SU-DHL-6 (cell line): ENCODE measurements around the gene SCARB2.

Source experiments
- H2AFZ ChIP-seq: fragments of 200-600 bp; sonication (generic); 2 replicates; pipeline ENCODE4 v1.6.1; 2014; ENCODE audit warnings: low read depth, mild to moderate bottlenecking, moderate library complexity, mixed read lengths, antibody characterized with exemption, low read length; ENCODE audit not compliant: severe bottlenecking
- H3F3A ChIP-seq: fragments of 200-600 bp; shearing (Covaris generic); 2 replicates; pipeline ENCODE4 v1.6.0; 2016; ENCODE audit warnings: antibody characterized with exemption, mild to moderate bottlenecking; ENCODE audit not compliant: insufficient read depth
- H3K27ac ChIP-seq: fragments of 200-600 bp; sonication (generic); 2 replicates; pipeline ENCODE4 v1.5.1; 2016; ENCODE audit warnings: low read depth, mild to moderate bottlenecking, low read length, moderate library complexity, mixed read lengths
- H3K27me3 ChIP-seq: fragments of 200-600 bp; sonication (generic), shearing (Covaris generic); 2 replicates; pipeline ENCODE4 v1.6.0; 2014; ENCODE audit warnings: mild to moderate bottlenecking, low read length
- H3K36me3 ChIP-seq: fragments of 200-600 bp; sonication (generic); 2 replicates; pipeline ENCODE4 v1.6.1; 2014; ENCODE audit warnings: mild to moderate bottlenecking, low read length, mixed read lengths
- H3K4me2 ChIP-seq: fragments of 300-600, 200-600 bp; shearing (Covaris generic), sonication (generic); 2 replicates; pipeline ENCODE4 v1.6.0; 2014; ENCODE audit warnings: low read length, low read depth, mild to moderate bottlenecking; ENCODE audit not compliant: poor library complexity, severe bottlenecking
- H3K4me3 ChIP-seq: fragments of 200-600 bp; sonication (generic); 2 replicates; pipeline ENCODE4 v1.5.1; 2014; ENCODE audit warnings: antibody characterized with exemption, low read length, mild to moderate bottlenecking, mixed read lengths; ENCODE audit not compliant: insufficient read depth, poor library complexity, severe bottlenecking
- H3K79me2 ChIP-seq: fragments of 200-600 bp; sonication (generic); 2 replicates; pipeline ENCODE4 v1.6.1; 2014; ENCODE audit warnings: mild to moderate bottlenecking, low read length, moderate library complexity; ENCODE audit not compliant: insufficient read depth
- H3K9ac ChIP-seq: fragments of 200-600 bp; sonication (generic); 2 replicates; pipeline ENCODE4 v1.7.0; 2014; ENCODE audit warnings: mild to moderate bottlenecking, low read length
- H3K9me2 ChIP-seq: fragments of 200-600 bp; sonication (generic); replicated peaks from 2 replicates; pipeline ENCODE4 v1.6.1; 2014; ENCODE audit warnings: low read length; ENCODE audit not compliant: insufficient read depth
- H3K9me3 ChIP-seq: fragments of 200-600 bp; sonication (generic); 2 replicates; pipeline ENCODE4 v1.6.1; 2014; ENCODE audit warnings: low read length, mixed read lengths; ENCODE audit not compliant: insufficient read depth
- H4K20me1 ChIP-seq: fragments of 200-600 bp; sonication (generic); 2 replicates; pipeline ENCODE4 v1.6.1; 2014; ENCODE audit warnings: low read depth, mild to moderate bottlenecking, antibody characterized with exemption, low read length, moderate library complexity, mixed read lengths
- EZH2phosphoT487 ChIP-seq: fragments of 200-600 bp; sonication (generic), shearing (Covaris generic); conservative IDR thresholded peaks from 2 replicates; pipeline ENCODE4 v1.6.1; 2018; ENCODE audit warnings: mild to moderate bottlenecking, antibody characterized with exemption, low read length, moderate library complexity, mixed read lengths
- TF ChIP-seq, protein P1 (sequence below): fragments of 200-600 bp; sonication (generic); IDR thresholded peaks from one replicate; pipeline ENCODE4 v1.5.1; 2017; ENCODE audit warnings: antibody characterized with exemption, mild to moderate bottlenecking, low read length, moderate library complexity; ENCODE audit not compliant: insufficient read depth, poor library complexity, severe bottlenecking

SCARB2 gene

GRCh38 chr4:76155979-76156378, 57.6 kb downstream of the SCARB2 start:
- Histone ChIP-seq H3K9ac (no peak overlapping the region), H3K4me2 (no peak overlapping the region), H3K79me2 (no peaks in the 10 kb centered on the region), H3K4me3 (no peak overlapping the region), H3K9me2 (no peaks in the 10 kb centered on the region), H3F3A (no peaks in the 10 kb centered on the region), H3K36me3 (no peaks in the 10 kb centered on the region), H2AFZ (no peak overlapping the region), H3K9me3 (no peaks in the 10 kb centered on the region), H3K27me3 (no peaks in the 10 kb centered on the region), H4K20me1 (no peaks in the 10 kb centered on the region), H3K27ac (no peak overlapping the region)
- TF ChIP-seq EZH2phosphoT487, result no peak
- TF ChIP-seq, protein P1, sequence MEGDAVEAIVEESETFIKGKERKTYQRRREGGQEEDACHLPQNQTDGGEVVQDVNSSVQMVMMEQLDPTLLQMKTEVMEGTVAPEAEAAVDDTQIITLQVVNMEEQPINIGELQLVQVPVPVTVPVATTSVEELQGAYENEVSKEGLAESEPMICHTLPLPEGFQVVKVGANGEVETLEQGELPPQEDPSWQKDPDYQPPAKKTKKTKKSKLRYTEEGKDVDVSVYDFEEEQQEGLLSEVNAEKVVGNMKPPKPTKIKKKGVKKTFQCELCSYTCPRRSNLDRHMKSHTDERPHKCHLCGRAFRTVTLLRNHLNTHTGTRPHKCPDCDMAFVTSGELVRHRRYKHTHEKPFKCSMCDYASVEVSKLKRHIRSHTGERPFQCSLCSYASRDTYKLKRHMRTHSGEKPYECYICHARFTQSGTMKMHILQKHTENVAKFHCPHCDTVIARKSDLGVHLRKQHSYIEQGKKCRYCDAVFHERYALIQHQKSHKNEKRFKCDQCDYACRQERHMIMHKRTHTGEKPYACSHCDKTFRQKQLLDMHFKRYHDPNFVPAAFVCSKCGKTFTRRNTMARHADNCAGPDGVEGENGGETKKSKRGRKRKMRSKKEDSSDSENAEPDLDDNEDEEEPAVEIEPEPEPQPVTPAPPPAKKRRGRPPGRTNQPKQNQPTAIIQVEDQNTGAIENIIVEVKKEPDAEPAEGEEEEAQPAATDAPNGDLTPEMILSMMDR, result no peak

GRCh38 chr4:76153356-76153755, 60.3 kb downstream of the SCARB2 start:
- H3K27me3 ChIP-seq, result no peaks in the 10 kb centered on the region
- H3K27ac ChIP-seq, result no peak overlapping the region
- no peaks in the 10 kb centered on the region for H3K79me2 ChIP-seq
- no peak for TF ChIP-seq EZH2phosphoT487
- TF ChIP-seq, protein P1, result no peak
- H3K9me3 ChIP-seq, result no peaks in the 10 kb centered on the region
- H3K9ac ChIP-seq, result no peak overlapping the region
- no peaks in the 10 kb centered on the region for H3F3A ChIP-seq
- no peaks in the 10 kb centered on the region for H3K9me2 ChIP-seq
- H3K36me3 ChIP-seq, result no peaks in the 10 kb centered on the region
- H4K20me1 ChIP-seq, result no peaks in the 10 kb centered on the region
- H3K4me2 ChIP-seq, result no peak overlapping the region
- H3K4me3 ChIP-seq, result no peak overlapping the region
- no peak overlapping the region for H2AFZ ChIP-seq

GRCh38 chr4:76148142-76148865, 65.3 kb downstream of the SCARB2 start, which contains the start of gene NUP54:
Gene NUP54, minus strand, starts transcription at chr4:76148397. Its CDS starts 23 bp downstream, at chr4:76148374.
- TF ChIP-seq, protein P1, result no peak
- no peak for TF ChIP-seq EZH2phosphoT487
- peak within 1 kb of the TSS; percentile 26; the same call in 1 of the 2 replicates for H3K27ac ChIP-seq
- H3K9me3 ChIP-seq, result no peaks in the 10 kb centered on the region
- peak within 1 kb of the TSS; percentile 95 for H2AFZ ChIP-seq
- H3K9ac ChIP-seq, result peak within 1 kb of the TSS; percentile 93
- peak within 1 kb of the TSS; percentile 92 for H3K4me2 ChIP-seq
- H3K36me3 ChIP-seq, result no peaks in the 10 kb centered on the region
- H3K4me3 ChIP-seq, result peak within 1 kb of the TSS; percentile 92
- no peaks in the 10 kb centered on the region for H3K27me3 ChIP-seq
- no peaks in the 10 kb centered on the region for H4K20me1 ChIP-seq
- H3K9me2 ChIP-seq, result no peaks in the 10 kb centered on the region
- no peaks in the 10 kb centered on the region for H3F3A ChIP-seq
- H3K79me2 ChIP-seq, result peaks cover 31% of the 10 kb centered on the region
